Natural killer cell (primary cell): ENCODE measurements around the gene LILRA6. TPM values are rescaled to one million over a fixed set of nuclear protein-coding genes. Genes with fewer than 3 reads are reported as not detected.
"Not testable (repeated sequence)": the region's sequence is repeated elsewhere in the genome, so short reads cannot be mapped to it uniquely, and the experiment has no call there.

ENCODE experiments used
- ATAC-seq, 3 donors: fragments of 150-1000 bp in 2 of 3; fragments of 200-7000 bp in 1 of 3; cut with Tn5 transposase; 1 replicate in 1 of 3; 2 replicates in 2 of 3; pipeline ENCODE4 v1.10.0; 2021; ENCODE audit warnings: mild to moderate bottlenecking in 2 of 3, moderate library complexity in 2 of 3
- DNase-seq, 2 donors: peaks; one replicate each; pipeline versions ENCODE4 v3.0.0 to v3.0.0-alpha.2; 2013 to 2021; ENCODE audit warnings: mixed read lengths in 1 of 2
- H3K27ac ChIP-seq: one replicate; pipeline ENCODE4 v1.5.1; 2013; ENCODE audit warnings: mild to moderate bottlenecking, low read length
- H3K27me3 ChIP-seq: one replicate; pipeline ENCODE4 v1.6.1; 2013; ENCODE audit warnings: low read length; ENCODE audit not compliant: control insufficient read depth, insufficient read depth
- H3K36me3 ChIP-seq: one replicate; pipeline ENCODE4 v1.6.1; 2013; ENCODE audit warnings: low read length; ENCODE audit not compliant: control insufficient read depth, insufficient read depth
- H3K4me1 ChIP-seq: one replicate; pipeline ENCODE4 v1.6.1; 2013; ENCODE audit warnings: low read length; ENCODE audit not compliant: control insufficient read depth, insufficient read depth
- H3K4me3 ChIP-seq: one replicate; pipeline ENCODE4 v1.5.1; 2013; ENCODE audit warnings: low read length
- H3K9me3 ChIP-seq: one replicate; pipeline ENCODE4 v1.6.1; 2013; ENCODE audit warnings: low read length; ENCODE audit not compliant: control insufficient read depth, insufficient read depth
- H3K27ac Mint-ChIP-seq, 2 donors: one replicate each; pipeline ENCODE4 v1.8.0; 2022; ENCODE audit warnings: mild to moderate bottlenecking in 2 of 2, mixed read lengths in 2 of 2, moderate library complexity in 1 of 2
- H3K27me3 Mint-ChIP-seq, 2 donors: one replicate each; pipeline ENCODE4 v1.8.0; 2022; ENCODE audit warnings: low read depth in 2 of 2, mixed read lengths in 2 of 2
- H3K36me3 Mint-ChIP-seq: one replicate; pipeline ENCODE4 v1.8.0; 2022; ENCODE audit warnings: mixed read lengths
- H3K4me1 Mint-ChIP-seq, 2 donors: one replicate each; pipeline ENCODE4 v1.8.0; 2022; ENCODE audit warnings: mixed read lengths in 2 of 2
- H3K4me3 Mint-ChIP-seq: one replicate; pipeline ENCODE4 v1.8.0; 2022; ENCODE audit warnings: mild to moderate bottlenecking, moderate library complexity, mixed read lengths
- H3K9me3 Mint-ChIP-seq, 2 donors: one replicate each; pipeline ENCODE4 v1.8.0; 2022; ENCODE audit warnings: mixed read lengths in 2 of 2
- WGBS: methylation state at CpG from one replicate; pipeline ENCODE4 v1.1.7; 2013; ENCODE audit warnings: missing lambda C conversion rate; ENCODE audit not compliant: insufficient coverage; 5-methylcytosine and 5-hydroxymethylcytosine counted together
- intact Hi-C: fragments of 100-400 bp; cut with micrococcal nuclease; formaldehyde crosslinking; loops from one replicate; pipeline ENCODE4 v1.14.2; 2022
- total RNA-seq, 4 donors: library from RNA; stranded (reverse); fragments of 120-200 nt in 1 of 4; gene quantifications; one replicate each; pipeline versions ENCODE4 v1.2.3 to v1.2.4, GENCODE V29; 2013 to 2022
- TF ChIP-seq, protein P1 (sequence below): fragments of 200-600 bp; IDR thresholded peaks from one replicate; pipeline ENCODE4 v1.8.0; 2022; ENCODE audit warnings: antibody characterized with exemption

The LILRA6 gene
- total RNA-seq, 3 donors from 2014 or later (not counting 1 experiment from before 2014, with no cell fraction given), result 2.1 to 2.6 (median 2.1) TPM

DNA sequence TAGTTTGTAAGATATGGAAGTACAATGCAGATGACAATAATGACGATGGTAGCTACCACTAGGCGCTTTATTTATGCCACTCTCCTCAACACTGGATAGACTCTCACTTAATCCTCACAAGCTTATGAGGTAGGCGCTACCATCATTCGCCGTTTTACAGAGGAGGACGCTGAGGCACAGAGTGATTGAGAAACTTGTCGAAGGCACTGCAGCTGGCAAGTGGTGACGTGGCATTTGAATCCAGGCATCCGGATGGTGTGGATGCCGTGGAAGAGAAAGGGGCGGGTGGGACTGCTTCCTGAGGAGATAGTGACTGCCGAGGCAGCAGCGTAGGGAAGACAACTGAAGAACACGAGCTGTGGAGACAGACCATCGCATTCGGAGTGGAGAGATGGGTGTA lies 43.2 kb downstream of the LILRA6 start:
- no peaks in the 10 kb centered on the region for H3K27me3 Mint-ChIP-seq
- Histone ChIP-seq H3K27ac (no peak overlapping the region), H3K27me3 (no peaks in the 10 kb centered on the region), H3K4me3 (no peak overlapping the region), H3K4me1 (peaks cover 37% of the 10 kb centered on the region), H3K36me3 (peaks cover 27% of the 10 kb centered on the region), H3K9me3 (no peaks in the 10 kb centered on the region)
- WGBS, result 98% methylated on average over 13 of the region's 16 CpGs
- no peaks in the 10 kb centered on the region for H3K9me3 Mint-ChIP-seq
- peak overlapping the region; percentile 59 to 100 for H3K27ac Mint-ChIP-seq
- H3K4me3 Mint-ChIP-seq, result peak overlapping the region; percentile 100
- TF ChIP-seq, protein P1, sequence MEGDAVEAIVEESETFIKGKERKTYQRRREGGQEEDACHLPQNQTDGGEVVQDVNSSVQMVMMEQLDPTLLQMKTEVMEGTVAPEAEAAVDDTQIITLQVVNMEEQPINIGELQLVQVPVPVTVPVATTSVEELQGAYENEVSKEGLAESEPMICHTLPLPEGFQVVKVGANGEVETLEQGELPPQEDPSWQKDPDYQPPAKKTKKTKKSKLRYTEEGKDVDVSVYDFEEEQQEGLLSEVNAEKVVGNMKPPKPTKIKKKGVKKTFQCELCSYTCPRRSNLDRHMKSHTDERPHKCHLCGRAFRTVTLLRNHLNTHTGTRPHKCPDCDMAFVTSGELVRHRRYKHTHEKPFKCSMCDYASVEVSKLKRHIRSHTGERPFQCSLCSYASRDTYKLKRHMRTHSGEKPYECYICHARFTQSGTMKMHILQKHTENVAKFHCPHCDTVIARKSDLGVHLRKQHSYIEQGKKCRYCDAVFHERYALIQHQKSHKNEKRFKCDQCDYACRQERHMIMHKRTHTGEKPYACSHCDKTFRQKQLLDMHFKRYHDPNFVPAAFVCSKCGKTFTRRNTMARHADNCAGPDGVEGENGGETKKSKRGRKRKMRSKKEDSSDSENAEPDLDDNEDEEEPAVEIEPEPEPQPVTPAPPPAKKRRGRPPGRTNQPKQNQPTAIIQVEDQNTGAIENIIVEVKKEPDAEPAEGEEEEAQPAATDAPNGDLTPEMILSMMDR, result no peak
- peaks cover 34 to 35% of the 10 kb centered on the region in 2 donors for H3K4me1 Mint-ChIP-seq
- no peaks in the 10 kb centered on the region for H3K36me3 Mint-ChIP-seq
- DNase-seq (no peak), ATAC-seq (no peak)
- intact Hi-C loops, result loop anchor here (10.0 kb wide), 1 partner anchor 1455 kb away; the partner anchor contains the start of gene U2AF2

DNA sequence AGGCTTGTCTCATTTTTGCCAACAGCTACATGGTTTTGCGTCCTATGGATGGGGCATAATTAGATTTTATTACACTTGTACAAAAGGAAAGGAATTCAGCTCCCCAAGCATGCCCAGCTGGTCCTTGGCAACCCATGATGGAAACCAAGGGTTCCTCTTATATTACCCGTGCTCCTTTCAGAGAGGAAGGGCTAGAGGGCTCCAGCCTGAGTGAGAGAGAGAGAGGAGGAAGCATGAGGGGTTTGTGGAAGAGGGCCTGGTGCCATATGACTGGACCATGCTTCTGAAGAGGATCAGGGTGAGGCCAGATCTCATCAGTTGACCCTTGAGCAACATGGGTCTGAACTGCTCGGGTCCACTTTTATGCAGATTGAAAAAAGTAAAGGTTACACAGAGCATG lies 45.5 kb downstream of the LILRA6 start:
- Mint-ChIP-seq H3K27ac (no peak overlapping the region), H3K36me3 (no peaks in the 10 kb centered on the region), H3K27me3 (no peaks in the 10 kb centered on the region), H3K9me3 (no peaks in the 10 kb centered on the region), H3K4me3 (no peak overlapping the region), H3K4me1 (peaks cover 23 to 33% of the 10 kb centered on the region in 2 donors)
- ATAC-seq (no peak), DNase-seq (no peak)
- no peak overlapping the region for H3K27ac ChIP-seq
- intact Hi-C loops, result loop anchor here (10.0 kb wide), 1 partner anchor 1458 kb away; the partner anchor contains the start of gene U2AF2
- peaks cover 23% of the 10 kb centered on the region for H3K4me1 ChIP-seq
- no peaks in the 10 kb centered on the region for H3K9me3 ChIP-seq
- TF ChIP-seq, protein P1, result no peak
- H3K27me3 ChIP-seq, result no peaks in the 10 kb centered on the region
- WGBS, result 90% methylated on average over 3 of the region's 3 CpGs
- peaks cover 15% of the 10 kb centered on the region for H3K36me3 ChIP-seq
- H3K4me3 ChIP-seq, result no peak overlapping the region

DNA sequence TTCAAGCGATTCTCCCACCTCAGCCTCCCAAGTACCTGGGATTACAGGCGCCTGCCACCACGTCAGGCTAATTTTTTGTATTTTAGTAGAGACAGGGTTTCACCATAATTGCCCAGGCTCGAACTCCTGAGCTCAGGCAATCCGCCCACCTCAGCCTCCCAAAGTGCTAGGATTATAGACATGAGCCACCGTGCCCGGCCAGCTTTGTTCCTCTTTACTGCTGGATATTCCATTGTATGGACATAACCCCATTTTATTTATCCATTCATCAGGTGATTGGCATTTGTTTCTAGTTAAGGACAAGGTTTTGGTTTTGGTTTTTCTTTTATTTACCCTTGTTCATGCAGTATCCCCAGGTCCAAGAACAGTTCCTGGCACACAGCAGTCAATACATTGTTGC lies 46.1 kb downstream of the LILRA6 start:
- H3K4me1 Mint-ChIP-seq, result peaks cover 23 to 33% of the 10 kb centered on the region in 2 donors
- no peaks in the 10 kb centered on the region for H3K9me3 ChIP-seq
- TF ChIP-seq, protein P1, result no peak
- WGBS, result 92% methylated on average over 7 of the region's 7 CpGs
- intact Hi-C loops, result loop anchor here (10.0 kb wide), 1 partner anchor 1458 kb away; the partner anchor contains the start of gene U2AF2
- H3K4me3 ChIP-seq, result no peak overlapping the region
- peaks cover 9% of the 10 kb centered on the region for H3K36me3 ChIP-seq
- H3K27me3 ChIP-seq, result no peaks in the 10 kb centered on the region
- DNase-seq (no peak), ATAC-seq (no peak)
- no peak overlapping the region for H3K4me3 Mint-ChIP-seq
- H3K36me3 Mint-ChIP-seq, result no peaks in the 10 kb centered on the region
- no peaks in the 10 kb centered on the region for H3K9me3 Mint-ChIP-seq
- H3K4me1 ChIP-seq, result peaks cover 23% of the 10 kb centered on the region
- H3K27ac Mint-ChIP-seq, result no peak overlapping the region
- no peaks in the 10 kb centered on the region for H3K27me3 Mint-ChIP-seq
- no peak overlapping the region for H3K27ac ChIP-seq

DNA sequence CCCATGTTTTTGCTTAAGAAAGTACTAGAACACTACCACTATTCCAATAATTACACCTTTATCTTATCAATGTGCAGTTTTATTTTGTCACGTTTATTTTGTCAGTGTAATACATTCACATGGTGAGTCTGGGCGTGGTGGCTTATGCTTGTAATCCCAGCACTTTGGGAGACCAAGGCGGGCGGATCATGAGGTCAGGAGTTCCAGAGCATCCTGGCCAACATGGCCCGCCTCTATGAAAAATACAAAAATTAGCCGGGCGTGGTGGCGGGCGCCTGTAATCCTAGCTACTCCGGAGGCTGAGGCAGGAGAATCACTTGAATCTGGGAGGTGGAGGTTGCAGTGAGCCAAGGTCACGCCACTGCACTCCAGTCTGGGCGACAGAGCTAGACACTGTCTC lies 48.1 kb downstream of the LILRA6 start:
- H3K36me3 ChIP-seq, H3K4me3 Mint-ChIP-seq, H3K4me3 ChIP-seq, H3K27me3 ChIP-seq, H3K36me3 Mint-ChIP-seq, H3K27me3 Mint-ChIP-seq, H3K27ac Mint-ChIP-seq, H3K27ac ChIP-seq, H3K9me3 Mint-ChIP-seq, DNase-seq, ATAC-seq, H3K9me3 ChIP-seq: not testable (repeated sequence)
- intact Hi-C loops, result loop anchor here (10.0 kb wide), 1 partner anchor 1460 kb away; the partner anchor contains the start of gene U2AF2
- whole genome bisulfite sequencing, result 93% methylated on average over 12 of the region's 12 CpGs
- H3K4me1 ChIP-seq, result peaks cover 12% of the 10 kb centered on the region
- peaks cover 19 to 30% of the 10 kb centered on the region in 2 donors for H3K4me1 Mint-ChIP-seq
